Measurements from ENCODE around the gene TCF7L1. TPM values are rescaled to one million over a fixed set of nuclear protein-coding genes. Genes with fewer than 3 reads are reported as not detected.

Gene TCF7L1
- total RNA-seq, 4 donors from 2014 or later, result 1.1 to 3.9 (median 2.8) TPM

- Histone ChIP-seq H3K27ac (no peak overlapping the region), H3K27me3 (no peaks in the 10 kb centered on the region), H3K4me1 (no peaks in the 10 kb centered on the region), H3K36me3 (no peaks in the 10 kb centered on the region), H3K9me3 (no peaks in the 10 kb centered on the region), H3K4me3 (no peak overlapping the region)
- DNase-seq (no peak), ATAC-seq (no peak)
- in situ Hi-C loops (cut with MboI; ENCODE audit: low sequenced_read_pairs in 4 of 4) (no loop called here), intact Hi-C loops (cut with DNase I; ENCODE audit: low total_unique reads) (no loop called here)
- TF ChIP-seq POLR2A (IDR thresholded peaks at IDR 0.05) (no peak), CTCF (IDR thresholded peaks at IDR 0.05 in 4 of 5, conservative IDR thresholded peaks at IDR 0.05 in 1 of 5) (no peak)
Measured at GRCh38 chr2:85222792-85223191, 89.6 kb downstream of the TCF7L1 start.

GRCh38 chr2:85226783-85227182 is 93.6 kb downstream of the TCF7L1 start:
- no peak for TF ChIP-seq CTCF (IDR thresholded peaks at IDR 0.05 in 4 of 5, conservative IDR thresholded peaks at IDR 0.05 in 1 of 5)
- TF ChIP-seq POLR2A (IDR thresholded peaks at IDR 0.05), result no peak
- H3K27me3 ChIP-seq, result no peaks in the 10 kb centered on the region

GRCh38 chr2:85230679-85231467 is 97.7 kb downstream of the TCF7L1 start:
- no peak overlapping the region for H3K4me3 ChIP-seq

More at GRCh38 chr2:85226783-85227182, 93.6 kb downstream of the TCF7L1 start:
- ATAC-seq (no peak), DNase-seq (no peak)
- H3K27ac ChIP-seq, result no peak overlapping the region
- H3K4me1 ChIP-seq, result no peaks in the 10 kb centered on the region
- H3K36me3 ChIP-seq, result no peaks in the 10 kb centered on the region
- H3K4me3 ChIP-seq, result no peak overlapping the region
- intact Hi-C loops (cut with DNase I; ENCODE audit: low total_unique reads), result no loop called here
- in situ Hi-C loops (cut with MboI; ENCODE audit: low sequenced_read_pairs in 4 of 4), result no loop called here
- H3K9me3 ChIP-seq, result no peaks in the 10 kb centered on the region

GRCh38 chr2:85231468-85231805 is 98.2 kb downstream of the TCF7L1 start:
- Histone ChIP-seq H3K27ac (no peak overlapping the region), H3K9me3 (no peaks in the 10 kb centered on the region), H3K4me1 (no peaks in the 10 kb centered on the region), H3K4me3 (no peak overlapping the region), H3K36me3 (no peaks in the 10 kb centered on the region), H3K27me3 (no peaks in the 10 kb centered on the region)
- TF ChIP-seq POLR2A (IDR thresholded peaks at IDR 0.05), result no peak
- TF ChIP-seq CTCF (IDR thresholded peaks at IDR 0.05 in 4 of 5, conservative IDR thresholded peaks at IDR 0.05 in 1 of 5), result no peak
- in situ Hi-C loops (cut with MboI; ENCODE audit: low sequenced_read_pairs in 4 of 4) (no loop called here), intact Hi-C loops (cut with DNase I; ENCODE audit: low total_unique reads) (no loop called here)
- ATAC-seq, result no peak
- no peak for DNase-seq

More at GRCh38 chr2:85230679-85231467, 97.7 kb downstream of the TCF7L1 start:
- Histone ChIP-seq H3K9me3 (no peaks in the 10 kb centered on the region), H3K4me1 (no peaks in the 10 kb centered on the region), H3K27ac (no peak overlapping the region), H3K36me3 (no peaks in the 10 kb centered on the region), H3K27me3 (no peaks in the 10 kb centered on the region)
- ATAC-seq, result peak in 1 of 2 donors; percentile 49
- intact Hi-C loops (cut with DNase I; ENCODE audit: low total_unique reads) (no loop called here), in situ Hi-C loops (cut with MboI; ENCODE audit: low sequenced_read_pairs in 4 of 4) (no loop called here)
- DNase-seq, result no peak
- no peak for TF ChIP-seq CTCF (IDR thresholded peaks at IDR 0.05 in 4 of 5, conservative IDR thresholded peaks at IDR 0.05 in 1 of 5)
- TF ChIP-seq POLR2A (IDR thresholded peaks at IDR 0.05), result no peak
